ENCODE results near the gene P2RY8.
"Not testable (repeated sequence)": the region's sequence is repeated elsewhere in the genome, so short reads cannot be mapped to it uniquely, and the experiment has no call there.

Gene P2RY8

DNA sequence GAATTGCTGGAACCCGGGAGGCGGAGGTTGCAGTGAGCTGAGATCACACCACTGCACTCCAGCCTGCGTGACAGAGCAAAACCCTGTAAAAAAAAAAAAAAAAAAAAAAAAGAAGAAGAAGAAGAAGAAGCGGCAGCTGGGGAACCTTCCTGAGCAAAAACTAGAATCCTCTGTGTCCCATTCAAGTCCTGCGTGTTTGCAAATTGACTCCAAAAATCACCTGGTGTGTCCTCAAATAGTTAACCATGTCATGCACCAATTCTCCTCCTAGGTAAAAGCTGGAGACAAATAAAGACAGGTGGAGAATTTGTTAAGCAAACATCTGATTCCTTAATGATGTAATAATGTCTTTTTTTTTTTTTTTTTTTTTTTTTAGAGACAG lies 52.4 kb downstream of the P2RY8 start:
- DNase-seq = no peak

DNA sequence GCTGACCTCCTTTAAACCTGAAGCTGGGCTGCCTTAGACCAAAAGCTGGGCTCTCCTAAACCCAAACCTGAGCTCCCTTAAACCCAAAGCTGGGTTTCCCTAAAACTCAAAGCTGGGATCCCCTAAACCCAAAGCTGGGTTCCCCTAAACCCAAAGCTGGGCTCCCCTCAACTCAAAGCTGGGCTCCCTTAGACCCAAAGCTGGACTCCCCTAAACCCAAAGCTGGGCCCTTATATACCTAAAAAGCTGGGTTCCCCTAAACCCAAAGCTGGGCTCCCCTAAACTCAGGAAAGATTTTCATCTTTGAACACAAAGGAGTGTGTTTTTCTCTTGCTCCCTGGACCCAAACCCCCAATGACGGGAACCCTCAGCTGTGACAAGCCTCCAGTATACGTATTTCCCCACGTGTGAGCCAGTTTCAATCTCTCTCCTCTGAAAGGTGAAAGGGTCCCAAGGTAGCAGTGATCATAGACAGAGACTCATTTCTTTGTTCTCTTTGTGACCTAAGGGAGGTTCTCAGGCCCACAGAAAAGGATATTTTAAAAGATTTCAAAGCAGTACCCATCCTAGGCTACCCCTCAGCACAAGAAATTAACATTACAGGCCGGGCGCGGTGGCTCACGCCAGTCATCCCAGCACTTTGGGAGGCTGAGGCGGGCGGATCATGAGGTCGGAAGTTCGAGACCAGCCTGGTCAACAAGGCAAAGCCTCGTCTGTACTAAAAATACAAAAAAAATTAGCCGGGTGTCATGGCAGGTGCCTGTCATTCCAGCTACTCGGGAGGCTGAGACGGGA lies 52.9 kb downstream of the P2RY8 start:
- DNase-seq = no peak

DNA sequence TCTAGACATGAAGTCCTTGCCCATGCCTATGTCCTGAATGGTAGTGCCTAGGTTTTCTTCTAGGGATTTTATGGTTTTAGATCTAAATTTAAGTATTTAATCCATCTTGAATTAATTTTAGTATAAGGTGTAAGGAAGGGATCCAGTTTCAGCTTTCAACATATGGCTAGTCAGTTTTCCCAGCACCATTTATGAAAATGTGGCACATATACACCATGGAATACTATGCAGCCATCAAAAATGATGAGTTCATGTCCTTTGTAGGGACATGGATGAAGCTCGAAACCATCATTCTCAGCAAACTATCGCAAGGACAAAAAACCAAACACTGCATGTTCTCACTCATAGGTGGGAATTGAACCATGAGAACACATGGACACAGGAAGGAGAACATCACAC lies 54.5 kb downstream of the P2RY8 start:
- not testable (repeated sequence) for DNase-seq

DNA sequence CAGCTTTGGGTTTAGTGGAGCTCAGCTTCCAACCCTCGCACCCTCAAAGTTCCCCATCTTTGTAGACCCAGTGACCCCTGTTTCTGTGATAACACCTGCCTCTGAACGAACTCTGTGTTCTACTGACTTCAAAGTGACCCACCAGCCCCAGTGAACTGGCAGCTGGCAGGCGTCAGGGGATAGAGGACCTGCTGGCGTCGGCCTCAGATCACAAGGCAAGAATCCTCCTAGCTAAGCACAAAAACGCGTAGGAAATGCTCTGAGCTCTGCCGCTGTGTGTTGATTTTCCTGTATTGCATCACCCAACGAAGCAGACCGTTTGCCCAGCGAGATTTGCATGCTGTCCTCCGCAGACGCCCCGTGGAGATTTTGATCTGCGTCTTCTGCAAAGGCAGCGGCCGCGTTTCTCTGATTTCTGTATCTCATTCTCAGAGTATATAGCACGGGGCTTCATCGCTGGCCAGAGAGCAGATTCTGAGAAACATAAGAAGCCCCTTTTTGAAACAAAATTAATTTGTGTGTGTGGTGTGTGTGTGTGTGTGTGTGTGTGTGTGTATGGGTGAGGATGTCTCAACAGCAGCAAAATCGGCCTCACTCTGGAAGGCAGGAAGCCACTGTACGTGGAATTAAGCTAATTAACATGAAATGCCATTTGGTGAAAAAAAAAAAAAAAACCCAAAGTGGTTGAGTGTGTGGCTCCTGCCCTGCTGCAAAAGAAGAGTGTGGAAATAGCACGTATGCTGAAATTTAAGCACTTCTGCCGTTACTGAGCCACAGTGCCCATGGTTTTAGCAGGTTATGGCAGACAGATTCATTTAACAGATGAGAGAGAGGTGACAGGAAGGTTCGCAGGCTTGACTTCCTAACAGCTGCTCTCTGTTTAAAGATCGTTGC lies 55.1 kb downstream of the P2RY8 start:
- DNase-seq = peak; percentile 90

DNA sequence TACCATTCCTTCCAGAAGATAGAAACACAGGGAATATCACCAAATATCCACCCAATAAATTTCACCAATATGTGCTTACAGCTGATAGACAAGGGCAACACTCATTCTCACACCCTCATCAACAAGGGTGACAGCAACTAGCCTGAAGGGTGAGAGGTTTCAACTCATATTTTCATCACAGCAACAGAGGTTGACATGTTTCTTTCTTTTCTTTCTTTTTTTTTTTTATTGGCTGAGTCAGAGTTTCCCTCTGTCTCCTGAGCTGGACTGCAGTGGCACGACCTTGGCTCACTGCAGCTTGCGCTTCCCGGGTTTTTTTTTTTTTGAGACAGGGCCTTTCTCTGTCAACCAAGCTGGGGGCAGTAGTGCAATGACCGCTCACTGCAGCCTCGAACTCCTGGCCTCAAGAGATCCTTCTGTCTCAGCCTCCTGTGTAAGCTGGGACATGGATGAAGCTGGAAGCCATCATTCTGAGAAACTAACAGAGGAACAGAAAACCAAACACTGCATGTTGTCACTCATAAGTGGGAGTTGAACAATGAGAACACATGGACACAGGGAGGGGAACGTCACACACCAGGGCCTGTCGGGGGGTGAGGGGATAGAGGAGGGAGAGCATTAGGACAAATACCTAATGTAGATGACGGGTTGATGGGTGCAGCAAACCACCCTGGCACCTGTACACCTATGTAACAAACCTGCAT lies 56.8 kb downstream of the P2RY8 start:
- no peak for DNase-seq

DNA sequence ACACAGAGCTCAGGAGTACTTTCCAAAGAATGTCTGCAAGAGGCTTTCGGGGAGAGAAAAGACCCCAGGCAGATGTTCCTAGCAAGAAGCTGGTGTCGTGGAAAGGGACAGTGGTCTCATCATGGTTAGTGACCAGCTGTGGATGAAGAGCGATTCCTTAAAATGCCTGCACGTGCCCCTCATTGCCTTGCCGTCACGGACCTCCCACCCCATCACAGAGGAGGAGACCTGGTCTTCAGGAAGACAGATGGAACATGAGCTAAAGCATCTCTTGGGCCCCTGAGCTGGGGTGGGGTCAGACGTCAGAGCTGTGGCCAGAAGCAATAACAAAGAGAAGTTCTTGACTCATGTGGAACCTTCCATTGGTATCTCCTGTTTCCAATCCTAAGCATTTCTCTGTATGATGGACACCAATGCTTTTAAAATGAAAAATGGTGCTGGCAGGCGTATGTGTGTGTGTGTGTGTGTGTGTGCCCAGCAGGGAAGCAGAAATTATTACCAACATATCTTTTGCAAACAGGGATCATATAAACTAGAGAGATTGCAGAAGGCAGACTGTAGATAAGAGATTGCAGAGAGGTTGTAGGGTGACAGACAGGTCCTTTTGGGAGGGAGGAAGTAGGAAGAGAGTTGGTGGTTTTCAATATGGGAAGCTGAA lies 59.1 kb downstream of the P2RY8 start:
- DNase-seq = no peak

DNA sequence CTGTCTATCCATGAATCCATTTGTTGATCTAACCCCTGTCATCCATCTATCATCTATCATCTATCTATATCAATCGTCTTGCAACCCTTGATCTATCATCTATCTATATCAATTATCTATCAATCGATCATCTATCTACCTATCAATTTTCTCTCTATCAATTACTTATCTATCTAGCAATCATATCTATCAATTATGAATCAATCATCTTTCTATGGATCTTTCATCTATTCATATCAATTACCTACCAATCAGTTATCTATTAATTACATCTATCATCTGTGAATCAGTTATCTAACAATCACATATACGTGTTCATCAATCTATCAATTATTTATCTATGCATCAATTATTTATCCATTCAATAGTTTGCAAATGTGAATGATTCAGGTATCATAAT lies 59.8 kb downstream of the P2RY8 start:
- no peak for DNase-seq

DNA sequence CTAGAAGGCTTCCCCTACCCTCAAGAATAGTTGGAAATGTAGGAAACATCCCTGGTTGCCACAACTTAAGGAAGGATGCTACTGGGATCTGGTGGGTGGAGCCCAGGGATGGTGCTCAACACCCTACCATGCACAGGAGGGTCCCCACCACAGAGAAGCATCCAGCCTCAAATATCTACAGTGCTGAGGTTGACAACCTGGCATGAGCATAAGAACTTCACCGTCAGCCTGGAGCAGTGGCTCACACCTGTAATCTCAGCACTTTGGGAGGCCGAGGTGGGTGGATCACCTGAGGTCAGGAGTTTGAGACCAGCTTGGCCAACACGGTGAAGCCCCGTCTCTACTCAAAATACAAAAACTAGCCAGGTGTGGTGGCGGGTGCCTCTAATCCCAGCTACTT lies 60.3 kb downstream of the P2RY8 start:
- DNase-seq = no peak

DNA sequence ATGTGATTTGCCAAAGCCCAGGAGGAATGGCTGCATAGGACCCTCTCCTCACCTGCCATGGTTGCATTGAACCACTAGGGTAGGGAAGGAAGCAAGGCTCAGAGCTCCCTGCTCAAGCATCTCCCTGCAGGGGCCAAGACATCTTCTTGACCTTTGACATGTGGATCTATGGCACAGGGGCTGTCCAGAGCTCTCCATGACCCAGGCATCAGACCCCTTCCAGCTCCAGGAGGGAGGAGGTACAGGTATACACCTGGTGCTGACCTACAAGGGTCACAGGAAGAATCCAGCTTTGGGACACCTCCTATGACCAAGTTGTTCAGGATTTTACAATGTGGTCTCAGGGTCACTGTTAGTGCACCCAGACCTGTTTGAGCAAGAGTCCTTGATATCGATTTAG lies 61.1 kb downstream of the P2RY8 start:
- DNase-seq = no peak

DNA sequence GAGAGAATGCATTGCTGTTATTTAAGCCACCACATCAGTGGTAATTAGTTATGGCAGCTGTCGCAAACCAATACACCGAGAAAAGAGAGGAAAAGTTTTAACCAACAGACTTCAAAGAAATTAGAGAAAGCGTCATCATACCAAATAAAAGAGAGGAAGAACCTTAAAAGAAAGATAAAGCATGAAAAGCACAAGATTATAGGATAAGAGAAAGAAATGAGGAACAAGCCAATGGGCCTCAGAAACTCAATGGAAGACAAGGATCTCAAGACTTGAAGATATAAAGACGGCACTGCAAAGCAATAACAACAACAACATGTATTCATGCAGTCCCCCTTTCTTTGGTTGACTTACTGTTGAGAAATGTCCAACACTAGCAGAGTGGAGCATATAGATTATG lies 61.5 kb downstream of the P2RY8 start:
- DNase-seq = no peak

DNA sequence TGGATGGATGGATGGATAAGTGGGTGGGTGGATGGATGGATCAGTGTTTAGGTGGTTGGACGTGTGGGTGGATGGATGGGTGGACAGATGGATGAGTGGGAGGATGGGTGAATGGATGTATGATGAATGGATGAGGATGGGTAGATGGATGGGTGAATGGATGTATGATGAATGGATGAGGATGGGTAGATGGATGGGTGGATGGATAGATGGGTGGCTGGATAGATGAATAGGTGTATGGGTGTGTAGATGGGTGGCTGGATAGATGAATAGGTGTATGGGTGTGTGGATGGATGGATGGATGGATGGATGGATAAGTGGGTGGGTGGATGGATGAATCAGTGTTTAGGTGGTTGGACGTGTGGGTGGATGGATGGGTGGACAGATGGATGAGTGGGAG lies 62.4 kb downstream of the P2RY8 start:
- not testable (repeated sequence) for DNase-seq

DNA sequence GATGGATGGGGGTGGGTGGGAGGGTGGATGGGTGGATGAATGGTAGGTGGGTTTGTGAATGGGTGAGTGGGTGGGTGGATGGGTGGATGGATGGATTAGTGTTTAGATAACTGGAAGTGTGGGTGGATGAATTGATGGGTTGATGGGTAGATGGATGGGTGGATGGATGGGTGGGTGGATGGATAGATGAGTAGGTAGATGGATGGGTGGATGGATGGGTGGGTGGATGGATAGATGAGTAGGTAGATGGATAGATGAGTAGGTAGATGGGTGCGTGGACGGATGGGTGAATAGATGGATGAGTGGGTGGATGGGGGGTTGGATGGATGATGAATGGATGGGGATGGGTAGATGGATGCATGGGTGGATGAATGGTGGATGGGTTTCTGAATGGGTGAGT lies 64.0 kb downstream of the P2RY8 start:
- no peak for DNase-seq

DNA sequence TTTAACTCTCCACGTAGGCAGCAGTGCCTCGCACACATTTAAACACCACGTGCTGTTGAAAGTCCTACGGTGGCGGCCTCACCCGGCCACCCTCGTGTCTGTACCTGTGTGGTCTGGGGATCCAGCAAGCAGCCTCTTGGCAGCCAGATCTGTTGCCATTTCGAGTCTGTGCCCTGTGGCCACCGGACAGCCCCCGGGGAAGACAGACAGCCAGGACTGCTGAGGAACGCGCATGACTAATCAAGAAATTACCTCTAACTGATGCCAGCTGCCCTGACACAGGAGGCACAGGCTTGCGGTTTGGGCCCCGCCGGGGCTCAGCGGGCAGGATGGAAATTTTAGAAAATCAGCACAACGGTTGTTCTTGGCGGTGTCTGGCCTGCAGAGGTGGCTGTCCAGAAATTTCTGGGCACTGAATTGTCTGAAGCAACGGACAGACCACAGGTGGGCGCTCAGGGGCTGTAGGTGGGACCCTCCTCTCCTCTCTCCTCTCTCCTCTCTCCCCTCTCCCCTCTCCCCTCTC lies 68.7 kb downstream of the P2RY8 start:
- DNase-seq = peak; percentile 52

DNA sequence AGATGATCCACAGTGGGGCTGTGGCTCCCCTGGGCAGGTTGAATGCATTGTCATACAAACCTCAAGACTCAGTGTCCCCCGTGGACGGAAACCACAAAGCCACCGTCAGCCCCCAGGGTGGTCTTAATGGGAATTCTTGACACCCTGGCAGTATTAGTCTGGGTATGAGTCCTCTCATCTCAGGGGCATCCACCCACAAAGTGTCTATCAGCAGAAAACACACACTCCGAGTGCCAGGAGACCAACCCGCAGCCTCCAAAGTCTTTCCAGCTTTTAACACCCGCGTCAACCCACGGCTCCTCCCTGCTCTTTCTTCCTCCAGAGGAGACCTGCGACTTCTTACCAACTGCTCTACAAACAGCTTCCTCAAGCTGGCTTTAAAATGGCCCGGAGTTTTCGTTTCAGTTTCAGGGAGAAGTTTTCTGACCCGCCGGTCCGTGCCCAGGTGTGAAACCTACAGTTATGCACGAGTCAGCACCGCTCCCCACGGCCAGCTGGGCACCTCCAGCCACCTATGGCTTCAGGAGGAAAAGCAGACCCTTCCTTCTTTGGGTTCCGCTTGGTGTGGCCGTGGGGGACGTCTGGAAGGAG lies 69.9 kb downstream of the P2RY8 start:
- DNase-seq = no peak

DNA sequence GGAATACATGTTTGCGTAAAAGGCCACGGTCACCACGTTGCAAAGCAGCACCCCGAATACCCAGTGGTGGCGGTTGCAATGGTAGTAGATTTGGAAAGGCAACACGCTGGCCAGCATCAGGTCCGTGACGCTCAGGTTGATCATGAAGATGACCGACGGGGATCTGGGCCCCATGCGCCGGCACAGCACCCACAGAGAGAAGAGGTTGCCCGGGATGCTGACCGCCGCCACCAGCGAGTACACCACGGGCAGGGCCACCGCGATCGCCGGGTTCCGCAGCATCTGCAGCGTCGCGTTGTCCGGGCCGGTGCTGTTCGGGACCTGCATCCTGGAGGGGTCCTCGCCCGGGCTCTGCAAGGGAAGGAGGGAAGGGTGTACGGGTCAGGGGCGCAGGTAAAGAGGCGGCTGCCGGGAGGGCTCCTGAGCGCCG lies 70.7 kb downstream of the P2RY8 start:
- DNase-seq = no peak

DNA sequence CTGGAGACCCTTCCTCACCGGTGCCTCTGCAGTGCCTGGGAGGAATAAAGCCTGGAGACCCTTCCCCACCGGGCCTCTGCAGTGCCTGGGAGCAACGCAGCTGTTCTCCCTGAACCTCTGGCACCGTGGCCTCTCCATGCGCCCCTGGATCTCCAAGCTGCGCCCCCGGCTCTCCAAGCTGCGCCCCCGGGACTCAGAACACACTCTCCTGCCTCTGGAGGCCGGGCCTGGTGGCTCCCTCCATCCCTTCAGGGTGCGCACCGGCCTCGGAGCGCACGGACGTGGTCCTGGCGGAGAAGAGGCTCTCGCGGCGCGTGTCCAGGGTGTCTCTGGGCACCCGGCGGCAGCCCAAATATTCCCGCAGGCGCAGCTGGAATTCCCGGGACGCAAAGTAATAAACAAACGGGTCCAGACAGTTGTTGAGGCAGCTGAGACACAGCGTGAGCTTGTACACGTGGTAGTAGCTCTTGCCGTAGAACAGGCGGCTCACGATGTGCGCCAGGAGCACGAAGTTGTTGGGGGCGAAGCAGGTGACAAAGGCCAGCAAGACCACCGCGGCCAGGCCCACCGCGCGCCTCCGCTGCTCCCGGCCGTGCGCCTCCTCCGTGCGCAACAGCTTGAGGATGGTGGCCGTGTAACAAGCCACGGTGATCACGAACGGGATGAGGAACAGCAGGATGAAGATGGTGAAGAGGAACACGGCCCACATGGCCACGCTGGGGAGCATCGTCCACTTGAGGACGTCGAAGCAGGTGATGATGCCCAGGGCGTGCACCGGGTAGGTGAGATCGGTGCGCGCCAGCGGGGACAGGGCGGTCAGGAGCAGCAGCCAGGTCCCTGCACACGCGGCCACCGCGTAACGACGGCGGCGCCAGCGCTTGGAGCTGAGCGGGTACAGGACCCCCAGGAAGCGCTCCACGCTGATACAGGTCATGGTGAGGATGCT lies 71.4 kb downstream of the P2RY8 start:
- DNase-seq = no peak

DNA sequence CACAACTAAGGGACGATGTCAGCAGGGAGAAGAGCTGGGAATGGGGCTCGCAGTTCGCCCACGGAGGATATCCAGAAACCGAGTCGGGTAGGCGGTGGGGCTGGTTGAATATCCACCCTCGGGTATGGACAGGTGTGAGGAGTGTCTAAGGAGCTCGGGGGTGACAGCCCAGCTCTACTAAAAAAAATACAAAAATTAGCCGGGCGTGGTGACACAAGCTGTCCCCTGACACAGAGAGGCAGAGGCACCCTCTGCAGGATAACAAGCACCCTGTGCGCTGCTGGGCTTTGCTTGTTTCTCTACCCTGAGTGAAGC lies 72.1 kb downstream of the P2RY8 start:
- no peak for DNase-seq

DNA sequence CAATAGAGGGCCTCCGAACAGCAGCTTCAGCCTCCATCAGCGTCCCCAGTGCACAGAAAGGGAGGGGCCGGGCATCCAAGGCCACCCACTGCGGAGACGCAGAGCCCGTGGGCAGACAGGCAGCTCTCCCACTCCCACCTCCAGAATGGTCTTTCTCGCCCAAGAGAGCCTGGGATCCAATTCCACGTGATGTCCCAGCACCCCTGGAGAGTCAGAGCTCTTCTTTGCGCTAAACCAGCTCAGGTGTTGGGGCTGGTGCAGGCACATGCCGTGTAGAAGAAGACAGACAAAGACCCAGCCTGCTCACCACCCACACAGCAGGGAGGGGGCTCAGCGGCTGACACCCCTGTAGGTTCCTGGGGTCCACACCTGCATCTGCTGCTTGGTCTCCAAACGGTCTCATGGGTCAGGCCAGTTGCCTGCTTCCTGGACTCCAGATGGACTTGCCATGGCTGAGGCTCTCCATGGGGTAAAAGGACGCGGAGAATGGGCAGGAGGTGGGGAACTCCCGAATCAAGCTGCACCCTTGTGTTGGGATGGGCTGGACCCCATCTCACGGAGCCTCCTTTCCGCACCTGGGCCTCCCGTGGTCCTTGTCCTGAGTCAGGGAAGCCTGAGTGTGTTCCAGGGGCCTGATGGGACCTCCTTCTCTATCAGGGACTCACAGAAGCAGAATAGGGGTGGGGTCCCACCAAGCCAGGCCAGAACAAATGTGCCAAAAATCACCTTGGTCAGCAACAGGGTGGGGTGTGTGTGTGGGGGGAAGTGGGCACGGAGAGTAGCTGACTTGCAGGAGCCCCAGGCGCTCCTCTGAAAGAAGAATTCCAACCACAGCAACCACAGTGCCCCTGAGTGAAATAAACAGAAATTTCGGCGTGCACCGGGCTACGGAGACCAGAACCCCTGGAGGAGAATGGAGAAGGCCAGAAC lies 72.7 kb downstream of the P2RY8 start:
- no peak for DNase-seq

DNA sequence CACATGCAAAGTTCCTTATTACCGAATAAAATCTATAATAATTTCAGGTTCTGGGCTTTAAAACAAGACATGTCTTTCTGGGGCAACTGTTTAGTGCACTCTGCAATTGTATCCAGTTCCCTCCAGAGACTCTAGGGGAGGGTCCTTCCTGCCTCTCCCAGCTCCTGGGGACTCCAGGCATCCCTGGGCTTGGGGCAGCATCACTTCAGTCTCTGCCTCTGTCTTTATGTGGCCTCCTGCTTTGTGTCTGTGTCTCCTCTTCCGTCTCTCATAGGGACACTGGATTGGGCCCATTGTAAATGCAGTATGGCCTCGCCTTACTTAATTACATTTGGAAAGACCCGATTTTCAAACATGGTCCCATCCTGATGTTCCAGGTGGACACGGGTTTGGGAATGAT lies 73.4 kb downstream of the P2RY8 start:
- DNase-seq = no peak

DNA sequence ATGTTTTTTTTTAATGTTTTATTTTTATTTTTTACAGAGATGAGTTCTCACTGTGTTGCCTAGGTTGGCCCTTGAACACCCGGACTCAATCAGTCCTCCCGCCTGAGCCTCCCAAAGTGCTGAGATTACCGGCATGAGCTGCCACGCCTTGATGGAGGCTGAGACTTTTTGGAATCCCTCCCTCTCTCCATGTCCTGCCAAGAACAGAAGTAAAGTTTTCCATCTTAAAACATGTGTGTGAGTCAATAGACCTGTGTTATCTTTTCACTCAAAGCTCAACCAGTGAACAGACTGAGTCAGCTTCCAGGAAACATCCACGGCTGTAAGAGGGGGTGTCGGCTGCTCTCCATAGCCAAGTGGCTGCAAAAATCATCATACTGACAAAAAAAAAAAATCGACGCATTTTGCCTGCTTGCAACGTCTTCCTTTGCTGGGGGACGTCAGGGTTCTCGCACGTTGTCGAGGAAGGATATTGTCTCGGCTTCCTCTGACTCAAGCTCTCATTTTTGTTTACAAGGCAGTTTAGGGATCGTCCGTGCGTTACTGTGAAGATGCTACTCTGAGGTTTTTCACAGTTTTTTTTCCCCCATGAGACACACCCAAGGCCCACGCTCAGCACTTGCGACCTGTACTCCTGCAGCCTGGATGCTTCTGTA lies 74.3 kb downstream of the P2RY8 start:
- peak; percentile 74 for DNase-seq

Measured in fibroblast of upper back skin (primary cell).